H1 (cell line): Measurements from ENCODE around the gene CCNB1. TPM values are rescaled to one million over a fixed set of nuclear protein-coding genes. Genes with fewer than 3 reads are reported as not detected.
A peak's percentile ranks its signal among the peaks of the same experiment; 100 is the strongest.

ENCODE experiments used
- BCL11A ChIP-seq, 2 experiments: IDR thresholded peaks; one replicate each; pipeline ENCODE4 v1.6.1; 2011; ENCODE audit warnings: low read depth in 2 of 2, low read length in 2 of 2, mild to moderate bottlenecking in 2 of 2
- CBX8 ChIP-seq: fragments of 300-800, 300-1000 bp; sonication (generic); IDR thresholded peaks from 2 replicates; pipeline ENCODE4 v1.7.1; 2016; ENCODE audit warnings: low read depth, low read length, borderline replicate concordance
- CTCF ChIP-seq, 3 experiments: IDR thresholded peaks; 1 replicate in 2 of 3; 2 replicates in 1 of 3; pipeline versions ENCODE4 v1.5.1 to v1.6.1; 2011; ENCODE audit warnings: low read length in 3 of 3, mild to moderate bottlenecking in 3 of 3, inconsistent platforms in 2 of 3, low read depth in 1 of 3, moderate library complexity in 1 of 3; ENCODE audit not compliant: insufficient read depth in 1 of 3; ENCODE audit errors: control extremely low read depth in 1 of 3
- HDAC2 ChIP-seq, 2 experiments: fragments of 300-600 bp in 1 of 2; sonication (generic) in 1 of 2; IDR thresholded peaks; 2 replicates each; pipeline ENCODE4 v1.6.1; 2011 to 2012; ENCODE audit warnings: low read depth in 2 of 2, low read length in 2 of 2, mild to moderate bottlenecking in 2 of 2, moderate library complexity in 2 of 2, borderline replicate concordance in 1 of 2, inconsistent platforms in 1 of 2
- JUN ChIP-seq: IDR thresholded peaks from 2 replicates; pipeline ENCODE4 v1.6.1; 2011; ENCODE audit warnings: low read depth, mild to moderate bottlenecking, improper control_type of control experiment, low read length
- PHF8 ChIP-seq: fragments of 200-600 bp; sonication (generic); conservative IDR thresholded peaks from 2 replicates; pipeline ENCODE4 v1.7.1; 2012; ENCODE audit warnings: low read depth, mild to moderate bottlenecking, inconsistent platforms, low read length, moderate library complexity
- POLR2AphosphoS5 ChIP-seq: IDR thresholded peaks from 2 replicates; pipeline ENCODE4 v1.6.1; 2011; ENCODE audit warnings: low read depth, low read length
- RAD21 ChIP-seq, 2 experiments: IDR thresholded peaks in 1 of 2; conservative IDR thresholded peaks in 1 of 2; 2 replicates each; pipeline ENCODE4 v1.6.1; 2011; ENCODE audit warnings: low read depth in 2 of 2, low read length in 2 of 2, improper control_type of control experiment in 1 of 2, inconsistent platforms in 1 of 2, mild to moderate bottlenecking in 1 of 2, moderate library complexity in 1 of 2
- RBBP5 ChIP-seq: IDR thresholded peaks from 2 replicates; pipeline ENCODE4 v1.7.1; 2012; ENCODE audit warnings: low read depth, mild to moderate bottlenecking, inconsistent platforms, low read length, moderate library complexity, borderline replicate concordance
- RXRA ChIP-seq: IDR thresholded peaks from 2 replicates; pipeline ENCODE4 v1.6.1; 2011; ENCODE audit warnings: low read depth, mild to moderate bottlenecking, low read length, moderate library complexity; ENCODE audit not compliant: insufficient read depth
- SUZ12 ChIP-seq: fragments of 200-600 bp; sonication (generic); IDR thresholded peaks from 2 replicates; pipeline ENCODE4 v1.6.1; 2012; ENCODE audit warnings: mild to moderate bottlenecking, inconsistent platforms, low read length, moderate library complexity, mixed read lengths
- TAF7 ChIP-seq: optimal IDR thresholded peaks from 2 replicates; pipeline ENCODE3; 2011; ENCODE audit warnings: low read depth, mild to moderate bottlenecking, inconsistent platforms, low read length, moderate library complexity, borderline replicate concordance
- YY1 ChIP-seq: IDR thresholded peaks from 2 replicates; pipeline ENCODE4 v1.6.1; 2011; ENCODE audit warnings: low read depth, mild to moderate bottlenecking, low read length
- polyA plus RNA-seq, 7 experiments: library from polyadenylated mRNA; depleted of rRNA in 3 of 7; stranded (reverse) in 5 of 7; unstranded in 2 of 7; fragments of >200 nt in 5 of 7; fragments of 200-250 nt in 2 of 7; gene quantifications; 1 replicate in 5 of 7; 2 replicates in 1 of 7; 4 replicates in 1 of 7; pipeline versions ENCODE4 v1.2.1 to v1.2.3, GENCODE V29; 2011 to 2013; ENCODE audit warnings: missing spikeins in 2 of 7, mixed read lengths in 2 of 7
- total RNA-seq: library from RNA; stranded (reverse); fragmentation: NEBNext Ultra II Directional; extraction: Animal tissue kit (Norgen Biotek cat#: 25700); gene quantifications from 2 replicates; pipeline ENCODE4 v1.2.1, GENCODE V29; 2021

Gene CCNB1
- total and polyA plus RNA-seq, 2 of the 8 experiments (the other 6 are each of a cell fraction or from before 2014, with no cell fraction given): 122 to 338 TPM

- TF ChIP-seq CTCF (IDR thresholded peaks at IDR 0.05; ENCODE audit: control extremely low read depth in 1 of 3, insufficient read depth in 1 of 3, low read depth in 1 of 3, low read length in 3 of 3): no peak
- TF ChIP-seq JUN: no peak
- no peak for TF ChIP-seq CBX8
- TF ChIP-seq POLR2AphosphoS5: peak; percentile 94
- peak; percentile 84 for TF ChIP-seq TAF7
- no peak for TF ChIP-seq SUZ12
- peak in 1 of 2 experiments; percentile 96; a peak in 2 of 4 replicates for TF ChIP-seq HDAC2 (IDR thresholded peaks at IDR 0.05; ENCODE audit: borderline replicate concordance in 1 of 2, low read depth in 2 of 2, low read length in 2 of 2)
- no peak for TF ChIP-seq BCL11A (IDR thresholded peaks at IDR 0.05; ENCODE audit: low read depth in 2 of 2, low read length in 2 of 2)
- no peak for TF ChIP-seq RXRA
- no peak for TF ChIP-seq RBBP5
- TF ChIP-seq RAD21 (IDR thresholded peaks at IDR 0.05 in 1 of 2, conservative IDR thresholded peaks at IDR 0.05 in 1 of 2; ENCODE audit: low read depth in 2 of 2, low read length in 2 of 2): no peak
- TF ChIP-seq PHF8: peak; percentile 85
- no peak for TF ChIP-seq YY1
These were observed at the start of gene CCNB1 (continued) for GRCh38 chr5:69166686-69167492.
